Putamen (tissue), 1 donor: Measurements from ENCODE around the gene DSCAML1.

Experiments used
- DNase-seq: peaks from one replicate; pipeline ENCODE4 v3.0.0-alpha.2; 2016; ENCODE audit warnings: low spot score

DSCAML1 gene

DNA sequence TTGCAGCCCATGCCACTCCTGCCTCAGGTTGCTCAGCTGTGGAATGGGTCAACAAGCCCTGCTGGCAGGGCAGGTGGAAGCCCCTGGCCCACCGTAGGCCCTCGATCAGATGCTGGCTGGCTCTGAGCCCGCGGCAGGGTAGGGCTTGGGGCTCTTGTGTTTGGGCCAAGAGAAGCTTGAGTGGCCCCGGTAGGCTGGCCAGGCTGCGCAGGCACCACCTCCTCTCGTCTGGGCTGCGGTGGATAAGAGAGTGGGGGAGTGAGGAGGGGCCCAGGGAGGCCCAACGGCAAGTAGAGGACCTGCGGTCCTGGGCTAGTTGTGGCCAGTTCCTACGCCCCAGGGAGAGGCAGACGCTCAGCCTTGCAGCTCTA lies 354.2 kb downstream of the DSCAML1 start:
- no peak for DNase-seq

DNA sequence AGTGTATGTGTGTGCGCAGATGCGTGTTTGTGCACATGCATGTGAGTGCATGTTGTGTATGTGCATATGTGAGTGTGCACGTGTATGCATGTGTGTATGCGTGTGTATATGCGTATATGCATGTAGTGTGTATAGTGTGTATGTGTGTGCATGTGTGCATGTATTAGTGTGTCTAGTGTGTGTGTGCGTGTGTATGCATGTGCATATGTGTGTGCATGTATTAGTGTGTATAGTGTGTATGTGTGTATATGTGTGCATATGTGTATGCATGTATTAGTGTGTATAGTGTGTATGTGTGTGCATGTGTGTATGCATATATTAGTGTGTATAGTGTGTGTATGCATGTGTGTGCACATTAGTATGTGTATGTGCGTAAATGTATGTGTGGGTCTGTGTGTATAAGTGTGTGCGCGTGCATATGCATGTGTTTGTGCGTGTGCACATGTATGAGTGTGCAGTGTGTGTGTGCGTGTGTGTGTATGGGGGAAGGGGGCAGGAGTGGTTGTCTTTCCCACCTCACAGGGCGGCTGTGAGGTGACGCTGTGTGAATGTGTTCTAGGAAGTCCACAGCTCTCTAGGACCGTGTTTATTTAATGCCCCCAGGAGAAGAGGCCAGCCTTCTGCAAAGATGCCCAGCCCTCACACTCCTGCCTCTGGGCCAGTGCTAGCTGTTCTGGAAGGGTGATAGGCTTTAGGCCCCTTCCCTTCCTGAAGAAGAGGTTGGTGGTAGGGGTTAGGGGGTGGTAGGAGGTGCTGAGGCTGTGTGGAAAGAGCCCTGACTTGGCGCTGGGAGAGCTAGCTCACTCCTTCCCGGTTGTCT lies 354.8 kb downstream of the DSCAML1 start:
- no peak for DNase-seq

- DNase-seq: no peak
Observed at GRCh38 chr11:117441146-117441975, 355.7 kb downstream of the DSCAML1 start.

- DNase-seq: no peak
Observed at GRCh38 chr11:117440258-117440657, 356.8 kb downstream of the DSCAML1 start.

DNA sequence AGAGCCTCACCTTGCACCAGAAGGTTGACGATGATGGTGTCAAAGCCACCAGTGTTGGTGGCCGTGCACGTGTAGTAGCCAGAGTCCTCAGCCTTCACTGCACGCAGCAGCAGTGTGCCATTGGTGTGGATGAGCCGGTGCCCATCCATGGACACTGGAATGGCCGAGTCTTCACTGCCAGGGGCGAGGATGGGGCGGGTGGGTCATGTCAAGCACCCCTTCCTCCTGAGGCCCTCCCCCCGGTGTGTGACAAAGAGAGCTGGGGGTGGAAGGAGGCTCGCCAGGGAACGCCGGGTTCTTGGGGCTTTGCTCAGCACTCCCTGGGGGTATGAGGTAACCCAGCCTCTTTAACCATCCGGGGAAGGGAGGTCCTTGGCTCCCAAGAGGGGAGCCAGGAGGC lies 357.8 kb downstream of the DSCAML1 start:
- DNase-seq: no peak

GRCh38 chr11:117438371-117439000 lies 358.5 kb downstream of the DSCAML1 start:
- no peak for DNase-seq

DNA sequence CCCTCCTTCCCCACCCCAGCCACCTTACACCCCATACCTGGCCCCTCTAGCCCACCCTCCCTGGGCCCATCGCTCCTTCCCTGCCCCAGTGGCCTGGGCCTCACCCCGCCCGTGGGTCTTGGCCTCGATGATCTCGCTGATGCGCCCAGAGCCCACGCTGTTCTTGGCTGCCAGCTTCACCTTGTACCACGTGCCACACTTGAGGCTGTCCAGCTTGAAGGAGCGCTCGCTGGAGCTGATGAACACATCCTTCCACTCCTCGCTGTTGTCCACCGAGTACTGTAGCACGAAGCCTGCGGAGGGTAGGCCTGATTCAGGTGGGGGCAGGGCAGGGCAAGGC lies 359.3 kb downstream of the DSCAML1 start:
- DNase-seq: no peak

DNA sequence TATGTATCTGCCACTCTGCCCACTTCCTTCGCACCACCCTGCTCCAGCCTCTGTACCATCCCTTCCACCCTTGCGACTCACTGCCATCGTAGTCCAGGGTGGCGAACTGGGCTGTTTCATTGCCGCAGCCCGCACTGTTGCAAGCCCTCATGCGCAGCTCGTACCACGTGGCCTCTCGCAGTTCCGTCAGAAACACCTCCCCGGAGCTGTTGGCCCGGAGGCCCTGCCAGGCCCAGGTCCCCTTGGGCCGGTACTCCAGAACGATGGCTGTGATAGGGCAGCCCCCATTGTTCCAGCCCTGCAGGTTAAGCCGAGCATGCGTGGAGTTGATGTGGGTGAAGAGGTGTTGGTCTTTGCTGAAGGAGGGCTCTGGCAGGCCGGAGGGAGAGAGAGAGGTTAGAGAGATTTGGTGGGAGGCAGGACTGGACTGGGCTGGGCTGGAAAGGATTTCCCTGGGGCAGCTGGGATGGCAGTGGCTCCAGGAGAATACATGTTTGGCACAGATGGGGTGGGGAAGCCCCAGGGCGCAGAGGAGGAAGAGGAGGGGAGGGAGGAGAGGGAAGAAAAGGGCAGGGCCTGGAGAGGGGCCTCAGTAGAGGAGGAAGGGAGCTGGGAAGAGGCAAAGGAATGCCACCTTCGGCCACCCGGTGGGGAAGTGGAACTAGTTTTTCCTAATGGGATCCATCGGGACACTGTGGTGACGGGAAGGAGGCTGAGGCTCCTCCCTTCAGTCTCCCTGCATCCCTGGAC lies 359.8 kb downstream of the DSCAML1 start:
- no peak for DNase-seq

- DNase-seq: no peak
Observed at GRCh38 chr11:117435326-117435725, 361.7 kb downstream of the DSCAML1 start.

DNA sequence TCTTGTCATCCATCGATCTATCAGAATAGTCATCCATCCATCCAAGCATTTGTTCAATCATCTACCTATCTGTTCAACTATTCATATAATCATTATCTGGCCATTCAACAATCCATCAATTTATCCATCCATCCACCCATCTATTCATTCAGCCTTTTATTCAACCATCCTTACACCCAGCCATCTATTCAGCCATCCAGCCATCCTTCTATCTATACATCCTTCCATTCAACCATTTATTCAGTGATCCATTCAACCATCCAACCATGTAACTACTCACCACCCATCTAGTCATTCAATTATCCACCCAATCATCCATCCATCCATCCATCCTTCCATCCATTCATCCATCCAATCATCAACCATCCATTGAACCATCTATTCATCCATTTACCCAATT lies 362.5 kb downstream of the DSCAML1 start:
- DNase-seq: no peak

- DNase-seq: no peak
Observed at GRCh38 chr11:117433717-117434116, 363.3 kb downstream of the DSCAML1 start.

GRCh38 chr11:117431436-117431835 lies 365.6 kb downstream of the DSCAML1 start:
- DNase-seq: no peak

DNA sequence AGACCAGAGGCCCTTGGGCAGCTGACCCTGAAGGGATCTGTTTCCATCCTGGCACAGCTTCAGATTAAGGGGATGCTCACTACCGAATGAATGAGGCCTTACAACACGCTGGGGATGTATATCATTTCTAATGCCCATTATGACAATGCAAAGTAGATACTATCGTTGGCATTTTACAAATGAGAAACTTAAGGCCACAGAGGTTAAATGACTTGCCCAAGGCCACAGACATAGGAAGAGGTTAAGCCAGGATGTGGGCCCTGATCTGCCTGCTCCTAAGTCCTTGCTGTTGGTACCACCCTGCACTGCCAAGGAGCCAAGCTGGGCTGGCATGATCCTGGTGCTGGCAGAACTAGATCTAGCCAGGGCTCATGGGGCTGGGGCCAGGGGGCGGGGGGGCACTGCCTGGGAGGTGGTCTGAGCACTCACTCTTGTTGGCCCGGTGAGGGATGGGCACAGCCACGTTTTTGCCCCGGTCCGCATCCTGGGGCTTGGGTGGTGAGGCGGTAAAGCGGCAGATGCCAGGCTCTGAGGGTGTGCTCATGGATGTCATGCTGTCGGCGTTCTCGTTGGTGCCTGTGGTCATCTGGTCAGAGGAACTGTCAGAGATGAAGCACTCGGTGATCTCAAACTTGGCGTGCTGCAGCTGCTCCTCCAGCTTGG lies 366.6 kb downstream of the DSCAML1 start:
- no peak for DNase-seq

GRCh38 chr11:117428856-117429229 lies 368.2 kb downstream of the DSCAML1 start:
- no peak for DNase-seq

GRCh38 chr11:117428186-117428855 lies 368.7 kb downstream of the DSCAML1 start:
- DNase-seq: no peak

- no peak for DNase-seq
Observed at GRCh38 chr11:117427356-117427874, 369.6 kb downstream of the DSCAML1 start.

GRCh38 chr11:117426941-117427340 lies 370.1 kb downstream of the DSCAML1 start:
- DNase-seq: no peak

DNA sequence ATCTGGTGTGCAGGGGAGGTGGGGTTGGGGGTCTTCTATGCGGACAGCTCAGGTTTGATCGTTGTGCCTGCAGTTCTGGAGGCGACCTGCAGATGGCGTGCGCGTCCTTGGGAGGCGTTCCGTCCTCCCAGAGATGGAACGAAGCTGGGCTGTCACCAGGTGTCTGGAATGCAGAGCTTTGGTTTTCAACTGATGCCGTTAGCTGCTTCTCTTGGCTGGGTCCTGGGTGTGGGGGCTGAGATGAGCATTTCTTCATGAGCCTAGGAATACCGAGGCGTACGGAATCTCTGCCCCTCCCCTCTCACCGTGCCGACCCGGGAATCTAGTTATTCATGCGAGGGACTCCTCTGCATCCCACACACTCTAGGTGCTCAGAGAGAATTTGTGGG lies 370.7 kb downstream of the DSCAML1 start:
- peak; percentile 80 for DNase-seq

DNA sequence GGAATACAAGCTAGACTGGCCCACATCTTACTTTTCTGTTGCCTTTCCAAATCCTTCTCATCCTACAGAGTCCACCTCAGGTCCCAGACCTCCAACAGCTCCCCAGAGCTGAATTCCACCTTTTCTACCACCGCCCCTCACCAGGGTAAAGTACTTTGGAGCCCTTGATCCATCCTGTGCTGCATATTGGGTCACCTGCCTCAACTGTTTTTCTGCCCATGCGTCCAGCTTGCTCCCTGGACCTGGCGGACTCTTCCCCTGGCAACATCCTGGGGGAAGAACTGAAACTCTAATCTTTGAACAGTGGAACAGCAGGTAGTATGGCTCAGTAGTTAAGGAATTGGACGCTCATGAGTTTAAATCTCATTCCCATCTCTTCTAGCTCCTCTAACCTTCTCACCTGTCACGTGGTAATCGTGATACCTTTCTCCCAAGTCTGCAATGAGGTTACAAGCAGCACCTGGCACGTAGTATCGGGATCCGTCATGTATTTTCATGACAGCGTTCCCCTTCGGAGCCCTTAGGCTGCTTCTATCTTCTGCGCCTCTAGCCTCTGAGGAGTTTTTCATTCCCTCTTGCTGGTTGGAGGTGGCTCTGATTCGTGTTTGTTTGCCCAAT lies 371.2 kb downstream of the DSCAML1 start:
- DNase-seq: no peak

DNA sequence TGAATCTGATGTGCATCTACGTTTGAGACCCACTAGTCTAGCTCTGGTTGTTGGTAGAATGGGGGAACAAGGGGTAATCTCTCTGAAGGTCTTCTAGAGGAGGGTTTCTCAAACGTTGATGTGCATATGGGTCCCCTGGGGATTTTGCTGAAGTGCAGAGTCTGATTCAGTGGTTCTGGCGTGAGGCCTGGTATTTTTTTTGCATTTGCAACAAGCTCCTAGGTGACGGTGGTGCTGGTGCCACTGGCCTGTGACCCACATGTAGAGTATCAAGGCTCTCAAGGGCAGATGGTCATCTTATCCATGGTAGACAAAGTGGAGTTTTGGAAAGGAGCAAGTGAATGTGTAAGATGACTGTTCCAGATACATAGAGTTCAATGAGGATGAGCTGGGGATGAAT lies 372.2 kb downstream of the DSCAML1 start:
- no peak for DNase-seq
